ENCODE measurements around the gene HTR3B.
"Not testable (repeated sequence)": the region's sequence is repeated elsewhere in the genome, so short reads cannot be mapped to it uniquely, and the experiment has no call there.

The HTR3B gene

DNA sequence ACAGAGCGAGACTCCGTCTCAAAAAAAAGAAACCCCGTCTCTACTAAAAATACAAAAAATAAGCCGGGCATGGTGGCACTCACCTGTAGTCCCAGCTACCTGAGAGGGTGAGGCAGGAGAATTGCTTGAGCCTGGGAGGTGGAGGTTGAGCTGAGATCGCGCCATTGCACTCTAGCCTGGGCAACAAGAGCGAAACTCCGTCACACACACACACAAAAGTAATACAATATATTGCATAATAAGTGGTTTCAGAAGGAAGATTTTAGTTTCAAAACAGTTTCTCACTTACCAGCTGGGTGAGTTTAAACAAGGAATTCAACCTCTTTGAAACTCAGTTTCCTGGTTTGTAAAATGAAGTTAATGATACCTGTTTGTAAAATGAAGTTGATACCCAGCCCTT is 37.7 kb downstream of the HTR3B start:
- DNase-seq (ENCODE audit: low read depth in 2 of 2): no peak

DNA sequence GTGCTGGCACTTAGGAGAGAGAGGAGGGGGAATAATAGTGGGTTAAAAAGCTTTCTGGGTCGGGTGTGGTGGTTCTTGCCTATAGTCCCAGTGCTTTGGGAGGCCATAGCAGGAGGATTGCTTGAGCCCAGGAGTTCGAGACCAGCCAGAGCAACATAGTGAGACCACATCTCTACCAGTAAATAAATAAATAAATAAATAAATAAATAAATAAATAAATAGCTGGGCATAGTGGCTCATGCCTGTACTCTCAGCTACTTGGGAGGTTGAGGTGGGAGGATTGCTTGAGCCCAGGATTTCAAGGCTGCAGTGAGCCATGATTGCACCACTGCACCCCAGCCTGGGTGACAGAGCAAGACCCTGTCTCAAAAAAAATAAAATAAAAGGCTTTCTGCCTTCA is 41.6 kb downstream of the HTR3B start:
- DNase-seq (ENCODE audit: low read depth in 2 of 2): not testable (repeated sequence)

DNA sequence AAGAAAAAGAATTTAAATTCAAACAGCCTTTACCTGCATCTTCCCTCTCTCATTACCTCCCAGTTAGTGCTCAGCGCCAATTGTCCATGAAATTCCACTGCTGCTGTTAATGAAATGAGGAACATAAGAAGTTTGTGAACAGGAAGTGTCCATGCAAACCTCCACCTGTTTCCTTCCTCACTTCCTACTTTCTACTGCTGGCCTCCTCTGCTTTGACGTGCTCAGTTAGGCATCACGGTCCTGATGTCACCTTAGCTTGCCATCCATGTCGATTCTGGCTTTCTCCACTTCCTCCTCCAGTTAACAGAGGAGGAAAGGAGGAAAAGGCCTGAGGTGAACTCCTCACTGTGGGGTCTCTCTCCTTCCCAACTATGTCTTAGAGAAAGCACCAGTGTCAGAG is 43.4 kb downstream of the HTR3B start:
- no peak for DNase-seq (ENCODE audit: low read depth in 2 of 2)

DNA sequence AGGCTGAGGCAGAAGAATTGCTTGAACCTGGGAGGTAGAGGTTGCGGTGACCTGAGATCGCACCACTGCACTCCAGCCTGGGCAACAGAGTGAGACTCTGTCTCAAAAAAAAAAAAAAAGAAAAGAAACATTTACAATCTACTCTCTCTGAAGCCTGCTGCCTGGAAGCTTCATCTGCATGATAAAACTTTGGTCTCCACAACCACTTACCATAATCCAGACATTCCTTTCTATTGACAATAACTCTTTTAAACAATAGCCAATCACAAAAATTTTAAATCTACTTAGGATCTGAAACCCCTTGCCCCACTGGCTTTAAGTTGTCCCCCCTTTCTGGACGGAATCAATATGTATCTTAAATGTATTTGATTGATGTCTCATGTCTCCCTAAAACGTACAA is 45.3 kb downstream of the HTR3B start:
- DNase-seq (ENCODE audit: low read depth in 2 of 2): no peak

DNA sequence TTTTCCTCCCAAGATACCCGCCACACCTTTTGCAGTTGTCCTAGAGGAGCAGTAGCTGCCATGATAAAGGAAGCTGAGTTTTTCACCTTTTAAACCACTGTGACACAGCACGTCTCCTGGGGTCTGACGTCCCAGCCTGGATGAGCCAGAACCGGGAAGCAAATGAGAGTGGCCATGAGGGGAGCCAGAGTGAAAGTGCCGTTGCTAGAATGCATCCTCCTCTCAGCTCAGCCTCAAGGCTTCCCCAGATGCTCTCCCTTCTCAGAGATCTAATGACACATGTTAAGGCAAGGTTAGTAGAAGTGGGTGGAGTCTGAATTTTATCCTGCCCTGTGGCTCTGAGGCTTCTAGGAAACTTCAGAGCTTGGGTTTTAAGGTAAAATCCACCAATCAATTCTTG is 46.9 kb downstream of the HTR3B start:
- DNase-seq (ENCODE audit: low read depth in 2 of 2): no peak

DNA sequence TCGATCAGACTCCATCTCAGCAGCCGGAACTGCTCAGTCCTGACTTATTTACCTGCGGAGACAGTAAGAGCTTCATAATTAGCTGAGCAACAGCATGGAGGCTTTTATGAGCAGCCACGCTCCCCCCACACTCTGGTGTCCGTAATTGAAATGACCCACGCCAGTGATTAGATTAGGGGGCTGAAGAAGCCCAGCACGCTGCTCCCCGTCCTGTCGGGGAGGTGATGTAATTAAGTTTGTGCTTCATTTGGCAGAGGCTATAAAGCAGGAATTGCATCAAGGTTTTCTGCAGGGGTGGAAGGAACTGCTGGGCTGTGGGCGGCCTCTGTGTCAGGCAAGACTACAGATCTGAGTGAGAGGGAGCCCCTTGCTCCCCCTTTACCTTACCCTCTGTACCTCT is 47.5 kb downstream of the HTR3B start:
- no peak for DNase-seq (ENCODE audit: low read depth in 2 of 2)

DNA sequence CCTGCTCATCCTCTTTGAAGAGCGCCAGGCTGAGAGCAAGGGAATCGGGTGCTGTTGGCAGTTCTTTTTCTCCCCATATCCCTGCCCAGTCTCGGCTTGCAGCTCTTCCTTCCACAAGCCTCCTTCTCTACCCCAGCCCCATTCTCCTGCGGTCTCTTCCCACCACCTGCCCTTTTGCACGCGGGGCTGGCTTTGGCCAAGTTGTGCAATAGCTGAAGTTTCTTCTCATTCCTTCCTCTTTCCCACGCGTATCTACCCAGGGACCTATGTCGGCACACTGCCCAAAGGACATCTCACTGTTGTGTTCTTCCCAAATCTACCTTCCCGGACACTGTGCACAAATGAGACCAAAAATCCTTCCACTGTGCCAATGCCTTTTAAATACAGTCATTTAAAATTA is 48.0 kb downstream of the HTR3B start:
- no peak for DNase-seq (ENCODE audit: low read depth in 2 of 2)

DNA sequence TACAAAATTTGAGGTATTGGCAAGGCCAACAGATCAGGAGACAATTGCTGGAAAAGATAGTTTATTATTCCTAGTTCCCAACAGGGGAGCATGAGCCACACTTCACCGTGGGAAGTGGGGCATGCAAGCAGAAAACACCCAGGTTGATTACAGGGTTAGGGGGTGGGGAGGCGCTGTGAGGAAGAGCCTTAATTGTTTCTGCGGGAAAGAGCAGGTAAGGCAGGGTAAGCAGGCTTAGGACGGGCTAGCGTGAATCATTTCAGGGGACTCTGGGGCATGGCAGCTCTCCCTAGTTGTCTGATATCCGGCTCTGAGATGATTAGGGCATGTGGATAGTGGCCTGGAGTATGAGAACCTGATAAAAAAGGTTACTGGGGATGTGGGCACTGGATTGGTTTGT is 49.6 kb downstream of the HTR3B start:
- no peak for DNase-seq (ENCODE audit: low read depth in 2 of 2)

DNA sequence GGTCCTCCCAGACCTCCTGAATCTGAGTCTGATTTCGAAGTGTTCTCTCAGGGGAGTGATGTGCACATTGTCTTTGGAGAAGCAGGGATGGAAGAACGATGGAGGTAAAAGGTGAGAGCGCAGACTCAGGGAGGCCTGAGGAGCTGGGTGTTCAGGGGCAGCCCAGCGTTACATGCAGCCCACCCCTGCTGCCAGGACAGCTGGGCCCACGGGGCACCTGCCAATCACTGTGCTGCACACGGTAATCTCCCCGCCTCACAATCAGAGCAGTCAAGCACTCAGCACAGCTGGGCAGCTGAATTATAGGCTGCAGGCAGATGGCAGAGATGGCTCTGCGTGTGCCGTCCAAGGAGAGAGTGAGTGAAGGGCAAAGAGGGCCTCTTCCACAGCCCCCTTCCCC is 52.4 kb downstream of the HTR3B start:
- DNase-seq (ENCODE audit: low read depth in 2 of 2): no peak

DNA sequence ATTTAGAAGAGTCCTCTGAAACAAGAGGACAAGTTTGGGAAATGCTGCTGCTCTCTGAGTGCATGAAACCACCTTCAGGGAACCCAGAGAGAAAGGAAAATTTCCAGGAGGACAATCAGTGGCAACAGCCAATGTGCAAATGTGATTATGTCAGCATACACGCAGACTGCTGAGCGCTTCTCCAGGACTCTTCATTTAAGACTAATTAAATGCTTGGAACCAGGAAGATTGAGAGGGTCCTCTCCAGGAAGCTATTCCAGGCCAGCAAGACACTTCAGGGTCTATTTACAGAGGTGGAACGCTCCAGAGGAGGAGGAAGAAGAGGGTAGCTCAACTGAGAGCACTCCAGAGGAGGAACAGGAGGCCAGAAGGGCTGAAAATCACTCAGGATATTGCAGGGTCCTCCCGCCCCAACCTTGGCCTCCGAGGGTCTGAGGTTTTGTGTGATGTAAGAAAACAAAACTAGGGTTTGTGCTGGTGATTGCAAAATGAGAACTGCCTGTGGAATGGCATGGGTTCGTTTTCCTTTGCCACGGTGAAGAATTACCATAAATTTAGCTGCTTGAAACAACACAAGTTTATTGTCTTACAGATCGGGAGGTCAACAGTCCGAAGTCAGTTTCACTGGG is 56.2 kb downstream of the HTR3B start:
- DNase-seq (ENCODE audit: low read depth in 2 of 2): no peak

DNA sequence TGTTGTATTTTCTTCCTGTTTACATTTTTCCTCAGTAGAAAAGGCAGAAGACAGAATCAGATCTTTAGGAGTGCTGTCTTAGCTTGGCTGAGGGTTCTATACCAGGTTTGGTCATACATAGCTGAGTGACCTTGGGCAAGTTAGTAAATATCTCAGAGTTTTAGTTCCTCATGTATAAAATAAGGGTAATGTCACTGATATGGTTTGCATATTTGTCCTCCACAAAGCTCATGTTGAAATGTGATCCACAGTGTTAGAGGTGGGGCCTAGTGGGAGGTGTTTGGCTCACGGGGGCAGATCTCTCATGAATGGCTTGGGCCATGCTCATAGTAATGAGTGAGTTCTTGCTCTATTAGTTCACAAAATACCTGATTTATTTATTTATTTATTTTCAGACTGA is 62.8 kb downstream of the HTR3B start:
- no peak for DNase-seq (ENCODE audit: low read depth in 2 of 2)

DNA sequence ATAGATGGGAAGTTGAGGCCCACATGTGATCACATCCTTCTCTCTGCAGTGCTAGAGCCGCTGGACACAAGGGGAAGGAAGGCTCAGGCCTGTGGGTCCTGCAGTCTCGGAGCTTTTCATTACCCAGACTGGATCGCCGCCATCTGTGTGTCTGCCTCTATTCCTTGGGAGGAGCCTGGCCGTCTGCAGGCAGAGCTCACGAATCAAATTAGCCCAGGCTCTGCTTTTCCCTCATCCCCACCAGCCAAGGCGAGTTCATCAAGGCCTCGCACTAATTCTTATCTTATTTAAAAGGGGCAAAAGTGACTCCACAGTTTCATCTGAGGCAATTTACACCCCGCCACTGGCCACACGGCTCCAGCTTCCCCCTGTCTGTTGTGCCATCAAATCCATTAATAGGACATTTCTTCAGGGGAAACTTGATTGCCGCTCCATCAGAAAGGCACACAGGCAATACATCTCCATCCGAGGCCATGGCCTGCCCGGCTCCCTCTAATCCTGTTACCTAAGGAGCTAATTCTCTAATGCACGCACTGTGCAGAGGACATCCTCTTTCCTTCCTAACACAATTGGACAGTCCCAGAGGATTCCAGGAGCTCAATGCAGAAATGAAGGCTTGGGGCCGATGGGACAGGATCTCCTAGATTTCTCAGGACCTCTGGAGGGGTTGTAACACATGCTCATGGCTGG is 67.1 kb downstream of the HTR3B start:
- no peak for DNase-seq (ENCODE audit: low read depth in 2 of 2)

DNA sequence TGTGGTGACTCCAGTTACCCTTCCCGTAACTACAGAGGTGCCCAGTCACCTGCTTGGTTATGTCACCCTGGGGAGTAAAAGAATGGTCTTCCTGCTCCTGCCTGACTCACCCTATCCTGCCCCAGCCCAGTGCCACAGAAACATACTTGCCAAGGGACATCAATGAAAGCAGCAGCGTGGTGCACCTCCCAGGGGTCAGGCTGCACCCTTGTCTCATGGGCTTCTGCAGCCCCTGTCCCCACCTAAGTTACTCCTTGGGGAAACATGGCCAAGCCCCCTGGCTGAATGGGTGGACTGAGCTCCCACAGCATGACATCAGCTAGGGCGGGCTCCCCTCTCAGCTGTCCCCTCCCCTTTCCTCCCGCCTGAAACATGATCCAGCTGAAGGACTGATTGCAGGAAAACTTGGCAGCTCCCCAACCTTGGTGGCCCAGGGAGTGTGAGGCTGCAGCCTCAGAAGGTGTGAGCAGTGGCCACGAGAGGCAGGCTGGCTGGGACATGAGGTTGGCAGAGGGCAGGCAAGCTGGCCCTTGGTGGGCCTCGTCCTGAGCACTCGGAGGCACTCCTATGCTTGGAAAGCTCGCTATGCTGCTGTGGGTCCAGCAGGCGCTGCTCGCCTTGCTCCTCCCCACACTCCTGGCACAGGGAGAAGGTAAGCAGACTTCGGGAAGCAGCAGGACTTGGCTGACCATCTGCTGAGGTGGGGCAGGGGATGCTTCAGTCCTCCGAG is 70.3 kb downstream of the HTR3B start, which contains the start of gene HTR3A:
TSS of gene HTR3A (plus strand) at position 368 of the 730 bp plus-strand sequence. CDS start at position 586, 218 bp downstream.
- no peak for DNase-seq (ENCODE audit: low read depth in 2 of 2)

DNA sequence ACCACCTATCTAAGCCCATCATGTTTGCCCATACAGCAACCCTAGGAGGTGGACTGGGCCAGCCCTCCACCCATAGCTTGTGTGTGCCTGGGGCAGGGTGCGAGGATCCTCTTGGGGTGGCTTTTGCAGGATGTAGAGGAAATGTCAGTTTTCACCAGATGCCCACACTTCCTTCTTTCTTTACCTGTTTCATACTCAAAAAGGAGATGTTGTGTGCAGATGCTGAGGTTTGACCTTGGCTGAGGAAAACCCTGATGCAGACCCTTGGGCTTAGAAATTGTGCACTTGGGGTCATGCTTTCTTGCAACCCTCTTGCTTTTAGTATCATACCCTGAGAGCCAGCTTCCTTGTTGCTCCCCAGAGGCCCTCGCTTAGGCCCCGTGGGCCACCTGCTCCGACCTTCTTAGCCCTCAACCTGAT is 72.5 kb downstream of the HTR3B start:
- DNase-seq (ENCODE audit: low read depth in 2 of 2): no peak

DNA sequence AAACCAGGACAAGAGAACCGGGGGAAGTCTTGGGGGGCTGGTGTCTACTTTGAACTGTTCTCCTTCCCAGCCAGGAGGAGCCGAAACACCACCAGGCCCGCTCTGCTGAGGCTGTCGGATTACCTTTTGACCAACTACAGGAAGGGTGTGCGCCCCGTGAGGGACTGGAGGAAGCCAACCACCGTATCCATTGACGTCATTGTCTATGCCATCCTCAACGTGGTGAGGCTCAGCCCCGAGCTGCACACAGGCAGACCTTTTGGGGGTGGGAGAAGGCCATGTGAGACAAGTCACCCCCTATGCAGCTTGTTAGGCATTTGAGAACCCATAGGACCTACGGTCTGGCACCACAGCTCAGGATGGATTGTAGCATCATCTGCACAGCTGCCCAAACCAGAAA is 73.1 kb downstream of the HTR3B start:
- DNase-seq (ENCODE audit: low read depth in 2 of 2): no peak

DNA sequence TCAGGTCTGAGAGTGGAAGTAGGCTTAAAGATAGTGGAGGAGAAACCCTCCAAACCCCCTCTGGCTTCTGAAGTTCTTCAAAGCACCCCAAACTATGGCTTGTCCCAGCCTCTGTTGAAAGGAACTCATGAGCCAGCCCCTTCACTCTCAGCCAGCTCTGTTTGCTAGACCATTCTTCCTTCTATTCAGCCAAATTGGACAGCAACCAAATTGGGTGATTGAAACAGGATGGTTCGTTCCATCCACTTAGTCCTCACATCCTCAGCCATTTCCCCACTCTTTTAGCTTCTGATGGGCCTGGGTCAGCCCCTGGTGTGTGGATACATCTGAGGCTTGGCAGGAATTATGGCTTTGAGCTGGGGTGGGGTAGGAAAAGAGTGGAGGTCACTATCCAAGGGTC is 74.8 kb downstream of the HTR3B start:
- DNase-seq (ENCODE audit: low read depth in 2 of 2): no peak

DNA sequence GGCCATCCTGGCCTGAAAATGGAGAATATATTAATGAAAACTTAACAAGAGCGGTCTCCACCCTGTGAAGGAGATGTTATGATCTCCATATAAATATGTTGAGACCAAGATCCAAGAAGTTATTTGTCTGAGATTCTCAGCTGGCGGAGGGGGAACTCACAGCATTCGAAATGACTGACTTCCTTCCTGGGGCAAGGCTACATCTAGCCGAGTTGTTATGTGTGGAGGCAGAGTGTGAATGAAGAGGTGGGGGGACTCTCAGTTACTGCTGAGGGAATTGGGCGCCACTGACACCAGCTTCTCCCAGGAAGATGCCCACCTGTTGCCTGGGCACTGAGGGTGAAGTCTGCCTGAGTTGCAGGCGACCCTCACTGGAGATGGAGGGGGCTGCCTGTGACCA is 76.2 kb downstream of the HTR3B start:
- DNase-seq (ENCODE audit: low read depth in 2 of 2): no peak

DNA sequence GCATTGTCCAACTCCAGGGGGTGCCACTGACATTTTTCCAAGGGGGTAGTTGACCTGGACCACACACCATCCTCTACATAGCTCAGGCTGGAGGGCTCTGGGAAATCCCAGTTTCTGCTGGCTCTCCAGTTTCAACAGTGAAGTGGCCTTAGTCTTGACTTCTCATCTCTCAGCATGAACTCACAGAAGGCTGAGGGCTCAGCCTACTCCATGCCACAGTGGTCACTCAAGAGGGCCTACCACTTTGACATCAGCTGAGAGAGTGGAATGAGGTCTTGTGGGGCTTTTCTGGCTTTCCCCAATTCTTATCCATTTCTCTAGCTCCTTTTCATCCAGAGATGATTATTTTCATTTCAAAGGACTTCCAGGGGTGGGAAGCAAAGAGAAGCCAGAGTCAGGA is 77.7 kb downstream of the HTR3B start:
- no peak for DNase-seq (ENCODE audit: low read depth in 2 of 2)

DNA sequence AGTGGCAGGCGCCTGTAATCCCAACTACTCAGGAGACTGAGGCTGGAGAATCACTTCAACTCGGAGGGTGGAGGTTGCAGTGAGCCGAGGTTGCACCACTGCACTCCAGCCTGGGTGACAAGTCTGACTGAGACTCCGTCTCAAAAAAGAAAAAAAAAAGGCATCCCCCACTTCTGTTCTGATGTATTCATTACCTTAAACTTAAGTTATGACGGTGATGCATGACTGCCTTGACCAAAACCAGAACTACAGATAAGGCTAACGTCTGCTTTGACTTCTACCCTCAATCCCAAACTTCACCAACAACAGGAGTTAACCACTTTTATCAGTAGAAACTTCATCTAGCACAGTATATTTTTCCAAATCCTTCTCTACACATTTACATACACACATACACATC is 80.2 kb downstream of the HTR3B start:
- DNase-seq (ENCODE audit: low read depth in 2 of 2): no peak

DNA sequence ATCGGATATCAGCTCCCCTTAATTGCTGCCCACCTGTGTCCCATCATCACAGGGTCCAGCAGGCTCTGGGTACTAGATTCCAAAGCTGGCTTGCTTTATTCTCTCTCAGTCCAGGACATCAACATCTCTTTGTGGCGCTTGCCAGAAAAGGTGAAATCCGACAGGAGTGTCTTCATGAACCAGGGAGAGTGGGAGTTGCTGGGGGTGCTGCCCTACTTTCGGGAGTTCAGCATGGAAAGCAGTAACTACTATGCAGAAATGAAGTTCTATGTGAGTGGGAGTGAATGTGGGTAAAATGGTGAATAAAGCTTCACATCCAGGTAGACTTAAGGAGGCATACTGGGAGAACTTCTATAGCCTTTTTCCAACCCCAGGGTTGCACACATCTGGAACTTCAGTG is 81.3 kb downstream of the HTR3B start:
- no peak for DNase-seq (ENCODE audit: low read depth in 2 of 2)

DNA sequence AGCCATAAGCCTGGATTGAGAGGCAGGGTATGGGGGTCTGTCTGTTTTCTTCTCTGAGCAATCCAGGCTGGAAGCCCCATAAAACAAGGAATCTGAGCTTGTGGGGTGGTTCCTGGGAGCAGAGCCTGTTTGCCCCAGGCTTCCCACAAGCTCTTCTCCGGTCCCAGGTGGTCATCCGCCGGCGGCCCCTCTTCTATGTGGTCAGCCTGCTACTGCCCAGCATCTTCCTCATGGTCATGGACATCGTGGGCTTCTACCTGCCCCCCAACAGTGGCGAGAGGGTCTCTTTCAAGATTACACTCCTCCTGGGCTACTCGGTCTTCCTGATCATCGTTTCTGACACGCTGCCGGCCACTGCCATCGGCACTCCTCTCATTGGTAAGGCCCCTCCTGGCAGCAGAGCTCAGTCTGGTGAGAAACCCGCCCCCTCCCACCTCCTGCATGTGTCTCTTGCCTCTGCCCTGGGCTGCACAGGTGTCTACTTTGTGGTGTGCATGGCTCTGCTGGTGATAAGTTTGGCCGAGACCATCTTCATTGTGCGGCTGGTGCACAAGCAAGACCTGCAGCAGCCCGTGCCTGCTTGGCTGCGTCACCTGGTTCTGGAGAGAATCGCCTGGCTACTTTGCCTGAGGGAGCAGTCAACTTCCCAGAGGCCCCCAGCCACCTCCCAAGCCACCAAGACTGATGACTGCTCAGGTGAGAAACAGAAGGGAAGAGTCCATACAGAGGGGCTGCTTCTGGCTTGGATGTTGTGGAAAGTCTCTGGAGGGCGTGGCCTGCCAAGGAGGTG is 82.0 kb downstream of the HTR3B start:
- DNase-seq (ENCODE audit: low read depth in 2 of 2): no peak

DNA sequence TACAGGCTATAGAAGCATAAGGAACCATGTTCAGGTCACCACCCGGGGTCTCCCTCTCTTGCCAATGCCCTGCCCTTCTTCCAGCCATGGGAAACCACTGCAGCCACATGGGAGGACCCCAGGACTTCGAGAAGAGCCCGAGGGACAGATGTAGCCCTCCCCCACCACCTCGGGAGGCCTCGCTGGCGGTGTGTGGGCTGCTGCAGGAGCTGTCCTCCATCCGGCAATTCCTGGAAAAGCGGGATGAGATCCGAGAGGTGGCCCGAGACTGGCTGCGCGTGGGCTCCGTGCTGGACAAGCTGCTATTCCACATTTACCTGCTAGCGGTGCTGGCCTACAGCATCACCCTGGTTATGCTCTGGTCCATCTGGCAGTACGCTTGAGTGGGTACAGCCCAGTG is 84.8 kb downstream of the HTR3B start:
- DNase-seq (ENCODE audit: low read depth in 2 of 2): no peak
